IMR-90 (cell line): ENCODE results near the gene OR5H6. TPM values are rescaled to one million over a fixed set of nuclear protein-coding genes. Genes with fewer than 3 reads are reported as not detected.

ENCODE experiments used
- ATAC-seq: fragments of 200-7000 bp; cut with Tn5 transposase; 2 replicates; pipeline ENCODE4 v1.9.1; 2020; ENCODE audit warnings: low read depth, mild to moderate bottlenecking, moderate library complexity
- BruUV-seq: library from RNA; stranded (reverse); fragments of 400-500 nt; replicated peaks from 2 replicates; lab custom pipeline; 2021; lab: Mats Ljungman, UMichigan
- CTCF ChIA-PET: fragments of 300-600 bp; formaldehyde crosslinking; extraction: SDS; loops from one replicate; lab custom pipeline; 2021; ENCODE audit warnings: antibody characterized with exemption; lab: Yijun Ruan, JAX
- POLR2A ChIA-PET: fragments of 300-600 bp; sonication (Branson Sonifier 250); formaldehyde crosslinking; loops from one replicate; lab custom pipeline; 2022; ENCODE audit warnings: antibody characterized with exemption; ENCODE audit not compliant: unreplicated experiment; lab: Charles Lee
- DNase-seq: peaks from one replicate; pipeline ENCODE4 v3.0.0; 2013
- H2AFZ ChIP-seq: replicated peaks from 2 replicates; pipeline ENCODE3; 2013; ENCODE audit warnings: low read length, mild to moderate bottlenecking; ENCODE audit not compliant: poor library complexity
- H2AK5ac ChIP-seq: 2 replicates; pipeline ENCODE4 v1.6.1; 2013; ENCODE audit warnings: low read depth, low read length, inconsistent platforms
- H2AK9ac ChIP-seq: replicated peaks from 2 replicates; pipeline ENCODE3; 2013; ENCODE audit warnings: mild to moderate bottlenecking, low read depth, low read length, moderate library complexity; ENCODE audit not compliant: poor library complexity
- H2BK120ac ChIP-seq: 2 replicates; pipeline ENCODE4 v1.6.1; 2013; ENCODE audit warnings: low read depth, low read length, inconsistent platforms
- H2BK15ac ChIP-seq: 3 replicates; pipeline ENCODE4 v1.6.1; 2013; ENCODE audit warnings: low read depth, low read length, inconsistent platforms
- H2BK20ac ChIP-seq: 2 replicates; pipeline ENCODE4 v1.6.1; 2013; ENCODE audit warnings: low read depth, mild to moderate bottlenecking, inconsistent platforms, low read length, moderate library complexity
- H2BK5ac ChIP-seq: 2 replicates; pipeline ENCODE4 v1.6.1; 2013; ENCODE audit warnings: mild to moderate bottlenecking, low read depth, low read length, inconsistent platforms; ENCODE audit not compliant: poor library complexity, severe bottlenecking
- H3K14ac ChIP-seq: replicated peaks from 2 replicates; pipeline ENCODE4 v1.6.1; 2013; ENCODE audit warnings: low read depth, low read length, inconsistent platforms
- H3K18ac ChIP-seq: 2 replicates; pipeline ENCODE4 v1.6.1; 2013; ENCODE audit warnings: low read depth, low read length, control low read depth
- H3K23ac ChIP-seq: 2 replicates; pipeline ENCODE4 v1.6.1; 2013; ENCODE audit warnings: low read depth, low read length, inconsistent platforms
- H3K27ac ChIP-seq: 2 replicates; pipeline ENCODE4 v1.5.1; 2013; ENCODE audit warnings: mild to moderate bottlenecking, control low read depth, low read length; ENCODE audit not compliant: insufficient read depth
- H3K27me3 ChIP-seq: 2 replicates; pipeline ENCODE4 v1.6.1; 2013; ENCODE audit warnings: low read length; ENCODE audit not compliant: control insufficient read depth, insufficient read depth
- H3K36me3 ChIP-seq: 2 replicates; pipeline ENCODE4 v1.6.1; 2013; ENCODE audit warnings: low read length, mixed read lengths; ENCODE audit not compliant: control insufficient read depth, insufficient read depth
- H3K4ac ChIP-seq: 2 replicates; pipeline ENCODE4 v1.6.1; 2013; ENCODE audit warnings: low read depth, low read length, inconsistent platforms
- H3K4me1 ChIP-seq: 2 replicates; pipeline ENCODE4 v1.6.1; 2013; ENCODE audit warnings: low read length, mixed read lengths; ENCODE audit not compliant: control insufficient read depth, insufficient read depth
- H3K4me2 ChIP-seq: 2 replicates; pipeline ENCODE4 v1.6.1; 2013; ENCODE audit warnings: low read depth, mild to moderate bottlenecking, control low read depth, low read length, moderate library complexity
- H3K4me3 ChIP-seq: 2 replicates; pipeline ENCODE4 v1.5.1; 2013; ENCODE audit warnings: low read depth, mild to moderate bottlenecking, control low read depth, low read length, moderate library complexity; ENCODE audit not compliant: insufficient read depth
- H3K56ac ChIP-seq: 2 replicates; pipeline ENCODE4 v1.6.1; 2013; ENCODE audit warnings: low read length, inconsistent platforms; ENCODE audit not compliant: insufficient read depth; ENCODE audit errors: extremely low read depth
- H3K79me1 ChIP-seq, 2 experiments: 2 replicates each; pipeline ENCODE4 v1.6.1; 2013; ENCODE audit warnings: low read length in 2 of 2, inconsistent platforms in 1 of 2, low read depth in 1 of 2
- H3K9ac ChIP-seq: 2 replicates; pipeline ENCODE4 v1.6.1; 2013; ENCODE audit warnings: low read depth, low read length, control low read depth
- H3K9me1 ChIP-seq: 2 replicates; pipeline ENCODE4 v1.6.1; 2013; ENCODE audit warnings: low read length, inconsistent platforms; ENCODE audit not compliant: insufficient read depth
- H3K9me3 ChIP-seq: 2 replicates; pipeline ENCODE4 v1.6.1; 2013; ENCODE audit warnings: low read length; ENCODE audit not compliant: control insufficient read depth, insufficient read depth
- H4K20me1 ChIP-seq: 2 replicates; pipeline ENCODE4 v1.6.1; 2013; ENCODE audit warnings: low read length, inconsistent platforms; ENCODE audit not compliant: insufficient read depth
- H4K5ac ChIP-seq: 2 replicates; pipeline ENCODE4 v1.6.1; 2013; ENCODE audit warnings: mild to moderate bottlenecking, low read depth, low read length, control low read depth
- H4K8ac ChIP-seq, 2 experiments: 2 replicates each; pipeline ENCODE4 v1.6.1; 2013; ENCODE audit warnings: low read depth in 2 of 2, low read length in 2 of 2, control low read depth in 1 of 2, inconsistent platforms in 1 of 2
- H4K91ac ChIP-seq: 2 replicates; pipeline ENCODE4 v1.6.1; 2013; ENCODE audit warnings: low read depth, low read length, inconsistent platforms; ENCODE audit not compliant: insufficient read depth
- BHLHE40 ChIP-seq: fragments of 150-350 bp; IDR thresholded peaks from 2 replicates; pipeline ENCODE4 v1.6.1; 2016; ENCODE audit warnings: mild to moderate bottlenecking, low read depth, low read length
- CEBPB ChIP-seq: IDR thresholded peaks from 2 replicates; pipeline ENCODE4 v1.6.1; 2012; ENCODE audit warnings: low read depth, low read length, improper control_type of control experiment
- CHD1 ChIP-seq: IDR thresholded peaks from 2 replicates; pipeline ENCODE4 v1.6.1; 2012; ENCODE audit warnings: low read depth, low read length, improper control_type of control experiment
- CTCF ChIP-seq: conservative IDR thresholded peaks from 2 replicates; pipeline ENCODE4 v1.5.1; 2012; ENCODE audit warnings: mild to moderate bottlenecking, low read depth, low read length, improper control_type of control experiment
- ELK1 ChIP-seq: fragments of 150-350 bp; IDR thresholded peaks from 2 replicates; pipeline ENCODE4 v1.6.1; 2016; ENCODE audit warnings: low read depth, mild to moderate bottlenecking, low read length, moderate library complexity, borderline replicate concordance
- FOS ChIP-seq: fragments of 150-350 bp; IDR thresholded peaks from 2 replicates; pipeline ENCODE4 v1.6.1; 2016; ENCODE audit warnings: low read depth, low read length
- MAFK ChIP-seq: IDR thresholded peaks from 2 replicates; pipeline ENCODE4 v1.6.1; 2012; ENCODE audit warnings: low read depth, low read length, improper control_type of control experiment
- MAZ ChIP-seq: IDR thresholded peaks from 2 replicates; pipeline ENCODE4 v1.6.1; 2012; ENCODE audit warnings: low read depth, mild to moderate bottlenecking, low read length, improper control_type of control experiment, moderate library complexity, borderline replicate concordance
- MXI1 ChIP-seq: IDR thresholded peaks from 2 replicates; pipeline ENCODE4 v1.6.1; 2012; ENCODE audit warnings: low read depth, mild to moderate bottlenecking, low read length, moderate library complexity, borderline replicate concordance
- NFE2L2 ChIP-seq: fragments of 150-350 bp; IDR thresholded peaks from 2 replicates; pipeline ENCODE4 v1.6.1; 2016; ENCODE audit warnings: low read depth, mild to moderate bottlenecking, low read length
- POLR2A ChIP-seq: IDR thresholded peaks from 2 replicates; pipeline ENCODE4 v1.6.1; 2012; ENCODE audit warnings: mild to moderate bottlenecking, low read depth, low read length
- RAD21 ChIP-seq: IDR thresholded peaks from 2 replicates; pipeline ENCODE4 v1.6.1; 2012; ENCODE audit warnings: low read length, improper control_type of control experiment
- RCOR1 ChIP-seq: IDR thresholded peaks from 2 replicates; pipeline ENCODE4 v1.6.1; 2012; ENCODE audit warnings: mild to moderate bottlenecking, low read length, improper control_type of control experiment; ENCODE audit not compliant: insufficient replicate concordance
- RFX5 ChIP-seq: IDR thresholded peaks from 2 replicates; pipeline ENCODE4 v1.8.0; 2012; ENCODE audit warnings: low read depth, mild to moderate bottlenecking, low read length, moderate library complexity
- SMC3 ChIP-seq: fragments of 150-350 bp; IDR thresholded peaks from 2 replicates; pipeline ENCODE4 v1.6.1; 2016; ENCODE audit warnings: low read depth, mild to moderate bottlenecking, antibody characterized with exemption, low read length, moderate library complexity
- USF2 ChIP-seq: fragments of 150-350 bp; IDR thresholded peaks from 2 replicates; pipeline ENCODE4 v1.6.1; 2017; ENCODE audit warnings: mild to moderate bottlenecking, antibody characterized with exemption, low read length, low read depth
- WGBS, 2 experiments: methylation state at CpG; one replicate each; pipeline versions ENCODE4 v1.1.5 to v1.1.7; 2013; ENCODE audit warnings: missing lambda C conversion rate in 2 of 2; ENCODE audit not compliant: insufficient read length in 1 of 2; ENCODE audit errors: extremely low coverage in 2 of 2; 5-methylcytosine and 5-hydroxymethylcytosine counted together
- dilution Hi-C: fragments of 300-500 bp; cut with HindIII; formaldehyde crosslinking; loops from one replicate; pipeline ENCODE4 v1.14.3; 2018; ENCODE audit warnings: low sequenced_read_pairs; ENCODE audit not compliant: unreplicated experiment
- in situ Hi-C: fragments of 300-500 bp; cut with MboI; formaldehyde crosslinking; loops from 3 replicates; pipeline ENCODE4 v1.14.3; 2019; ENCODE audit warnings: low sequenced_read_pairs, inconsistent platforms, mixed read lengths
- intact Hi-C: fragments of 100-400 bp; cut with micrococcal nuclease; formaldehyde crosslinking; loops from 2 replicates; pipeline ENCODE4 v1.10.0; 2022
- polyA plus RNA-seq, 3 experiments: library from polyadenylated mRNA; depleted of rRNA; stranded (reverse); fragments of >200 nt; gene quantifications; 2 replicates each; pipeline ENCODE4 v1.2.3, GENCODE V29; 2012; ENCODE audit warnings: low replicate concordance in 1 of 3
- total RNA-seq: library from RNA; depleted of rRNA; stranded (reverse); fragments of >200 nt; gene quantifications from 2 replicates; pipeline ENCODE4 v1.2.3, GENCODE V29; 2012

OR5H6 gene
- total and polyA plus RNA-seq, 2 of the 4 experiments (the other 2 are of a cell fraction): not detected

- Histone ChIP-seq H3K4me2 (no peak overlapping the region), H2BK15ac (no peak overlapping the region), H3K18ac (no peak overlapping the region), H3K27me3 (no peaks in the 10 kb centered on the region), H2BK5ac (no peak overlapping the region), H4K20me1 (no peaks in the 10 kb centered on the region), H2AFZ (no peak overlapping the region), H3K4me1 (no peaks in the 10 kb centered on the region), H2AK9ac (no peak overlapping the region), H4K91ac (no peak overlapping the region), H3K36me3 (no peaks in the 10 kb centered on the region), H3K9me3 (peaks cover 2% of the 10 kb centered on the region; the same call in 1 of the 2 replicates), H4K5ac (no peak overlapping the region), H2BK20ac (no peak overlapping the region), H3K9ac (no peak overlapping the region), H3K9me1 (no peaks in the 10 kb centered on the region), H3K79me1 (no peaks in the 10 kb centered on the region), H3K4me3 (no peak overlapping the region), H3K56ac (no peak overlapping the region), H3K27ac (no peak overlapping the region), H2AK5ac (no peak overlapping the region), H2BK120ac (no peak overlapping the region), H4K8ac (no peak overlapping the region), H3K14ac (no peak overlapping the region), H3K4ac (no peak overlapping the region), H3K23ac (no peak overlapping the region)
- ChIA-PET POLR2A (no interaction called here), CTCF (no interaction called here)
- TF ChIP-seq CHD1: no peak
- no peak for TF ChIP-seq RFX5
- TF ChIP-seq SMC3: no peak
- TF ChIP-seq RAD21: no peak
- TF ChIP-seq MXI1: no peak
- TF ChIP-seq MAFK: no peak
- no peak for TF ChIP-seq RCOR1
- no peak for TF ChIP-seq USF2
- TF ChIP-seq CTCF: no peak
- no peak for TF ChIP-seq MAZ
- no peak for TF ChIP-seq NFE2L2
- no peak for TF ChIP-seq POLR2A
- TF ChIP-seq ELK1: no peak
- TF ChIP-seq CEBPB: no peak
- TF ChIP-seq BHLHE40: no peak
- no peak for TF ChIP-seq FOS
- 13% methylated on average over 1 of the region's 3 CpGs; no CpG with 5 or more reads in 1 of the 2 experiments for WGBS, 2 experiments
- no TSS peak for BruUV-seq
- DNase-seq (no peak), ATAC-seq (no peak)
- dilution Hi-C loops: no loop called here
- intact Hi-C loops: no loop called here
- in situ Hi-C loops: no loop called here
Observed at GRCh38 chr3:98274914-98275313, 10.9 kb downstream of the OR5H6 start.
